CD4-positive, alpha-beta T cell (primary cell): Measurements from ENCODE around the gene TMEM38B. TPM values are rescaled to one million over a fixed set of nuclear protein-coding genes. Genes with fewer than 3 reads are reported as not detected.

Experiments used
- ATAC-seq: fragments of 200-7000 bp; cut with Tn5 transposase; one replicate; pipeline ENCODE4 v1.10.0; 2022; ENCODE audit warnings: mild to moderate bottlenecking; ENCODE audit not compliant: poor library complexity
- CTCF ChIA-PET: fragments of 350-600 bp; sonication (Branson Sonifier 250); formaldehyde crosslinking; loops from one replicate; lab custom pipeline; 2021; ENCODE audit warnings: antibody characterized with exemption, inconsistent platforms; lab: Charles Lee
- POLR2A ChIA-PET: fragments of 350-600 bp; sonication (Branson Sonifier 250); formaldehyde crosslinking; loops from one replicate; lab custom pipeline; 2021; ENCODE audit warnings: antibody characterized with exemption, inconsistent platforms; lab: Charles Lee
- DNase-seq, 14 experiments: peaks; one replicate each; pipeline ENCODE4 v3.0.0-alpha.2; 2013 to 2020; ENCODE audit warnings: mixed read lengths in 2 of 14
- H3K27ac ChIP-seq, 2 donors: one replicate each; pipeline versions ENCODE4 v1.5.1 to v1.7.0; 2013; ENCODE audit warnings: low read length in 2 of 2, low read depth in 1 of 2, mild to moderate bottlenecking in 1 of 2
- H3K27me3 ChIP-seq, 2 experiments: 1 replicate in 1 of 2; 2 replicates in 1 of 2; pipeline versions ENCODE4 v1.6.1 to v1.7.0; 2013; ENCODE audit warnings: low read length in 2 of 2, control low read depth in 1 of 2, mild to moderate bottlenecking in 1 of 2, moderate library complexity in 1 of 2; ENCODE audit not compliant: insufficient read depth in 2 of 2, control insufficient read depth in 1 of 2
- H3K36me3 ChIP-seq: one replicate; pipeline ENCODE4 v1.6.1; 2013; ENCODE audit warnings: low read length, control low read depth; ENCODE audit not compliant: insufficient read depth
- H3K4me1 ChIP-seq: one replicate; pipeline ENCODE4 v1.6.1; 2013; ENCODE audit warnings: low read length, control low read depth; ENCODE audit not compliant: insufficient read depth
- H3K4me3 ChIP-seq: one replicate; pipeline ENCODE4 v1.5.1; 2013; ENCODE audit warnings: mild to moderate bottlenecking, low read length, moderate library complexity
- H3K9me3 ChIP-seq, 2 experiments: 1 replicate in 1 of 2; 2 replicates in 1 of 2; pipeline versions ENCODE4 v1.6.1 to v1.7.0; 2013; ENCODE audit warnings: low read length in 2 of 2, mild to moderate bottlenecking in 2 of 2, control low read depth in 1 of 2, moderate library complexity in 1 of 2; ENCODE audit not compliant: control insufficient read depth in 1 of 2, insufficient read depth in 1 of 2
- H3K27ac Mint-ChIP-seq: one replicate; pipeline ENCODE4 v1.8.0; 2020; ENCODE audit warnings: mixed read lengths
- H3K27me3 Mint-ChIP-seq: one replicate; pipeline ENCODE4 v1.8.0; 2021; ENCODE audit warnings: mixed read lengths
- H3K36me3 Mint-ChIP-seq: one replicate; pipeline ENCODE4 v1.8.0; 2021; ENCODE audit warnings: low read depth, mixed read lengths
- H3K4me1 Mint-ChIP-seq: one replicate; pipeline ENCODE4 v1.8.0; 2021; ENCODE audit warnings: low read depth, mixed read lengths
- H3K4me3 Mint-ChIP-seq: one replicate; pipeline ENCODE4 v1.8.0; 2020; ENCODE audit warnings: mild to moderate bottlenecking, mixed read lengths
- H3K9me3 Mint-ChIP-seq: one replicate; pipeline ENCODE4 v1.8.0; 2020; ENCODE audit warnings: mixed read lengths
- intact Hi-C, 2 experiments: fragments of 100-400 bp; cut with DNase I in 1 of 2; cut with micrococcal nuclease in 1 of 2; formaldehyde crosslinking; loops; one replicate each; pipeline versions ENCODE4 v1.15.1 to v1.9.0; 2023 to 2025; cut with DNase I, micrococcal nuclease
- total RNA-seq, 174 experiments: library from RNA in 2 of 174; stranded (reverse) in 2 of 174; gene quantifications; one replicate each; pipeline ENCODE4 v1.2.3 and lab custom pipeline; 2021 to 2026
- TF ChIP-seq, protein P1 (sequence below): fragments of 200-600 bp; IDR thresholded peaks from one replicate; pipeline ENCODE4 v1.8.0; 2022; ENCODE audit warnings: antibody characterized with exemption, mild to moderate bottlenecking

TMEM38B gene
- total RNA-seq, 2 experiments from 2014 or later, result 12.9 to 13.9 TPM

DNA sequence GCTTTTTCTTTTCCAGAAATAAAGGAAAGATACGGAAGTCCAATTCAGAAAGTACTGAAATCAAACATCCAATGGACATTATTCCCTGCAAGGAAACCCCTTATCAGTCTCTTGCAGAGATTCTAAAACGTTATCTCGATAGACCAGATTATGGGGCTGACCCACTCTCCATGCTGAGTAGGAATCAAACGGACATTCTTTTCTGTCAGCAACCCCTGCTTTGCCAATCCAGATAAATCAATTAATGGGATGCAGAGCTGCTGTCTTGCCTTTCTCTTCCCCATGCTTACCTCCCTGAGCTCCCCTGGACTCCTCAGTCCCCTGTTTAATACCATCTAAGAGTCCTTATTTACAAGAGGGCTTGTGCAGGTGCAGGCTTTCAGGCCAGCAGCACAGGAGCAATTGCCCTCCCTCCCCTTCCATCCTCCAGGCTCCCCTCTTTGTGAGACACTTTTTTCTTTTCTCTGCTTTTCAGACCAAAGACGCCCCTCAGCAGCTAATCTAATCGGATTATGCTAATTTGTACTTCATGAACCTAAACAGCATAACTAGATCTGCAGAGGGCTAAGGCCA is 17.9 kb upstream of the TMEM38B start:
- intact Hi-C loops, result no loop called here
- ChIA-PET CTCF (no interaction called here), POLR2A (no interaction called here)
- Mint-ChIP-seq H3K27me3 (no peaks in the 10 kb centered on the region), H3K27ac (no peak overlapping the region), H3K4me1 (no peaks in the 10 kb centered on the region), H3K4me3 (no peak overlapping the region), H3K36me3 (no peaks in the 10 kb centered on the region), H3K9me3 (no peaks in the 10 kb centered on the region)
- H3K4me3 ChIP-seq, result no peak overlapping the region
- TF ChIP-seq, protein P1, sequence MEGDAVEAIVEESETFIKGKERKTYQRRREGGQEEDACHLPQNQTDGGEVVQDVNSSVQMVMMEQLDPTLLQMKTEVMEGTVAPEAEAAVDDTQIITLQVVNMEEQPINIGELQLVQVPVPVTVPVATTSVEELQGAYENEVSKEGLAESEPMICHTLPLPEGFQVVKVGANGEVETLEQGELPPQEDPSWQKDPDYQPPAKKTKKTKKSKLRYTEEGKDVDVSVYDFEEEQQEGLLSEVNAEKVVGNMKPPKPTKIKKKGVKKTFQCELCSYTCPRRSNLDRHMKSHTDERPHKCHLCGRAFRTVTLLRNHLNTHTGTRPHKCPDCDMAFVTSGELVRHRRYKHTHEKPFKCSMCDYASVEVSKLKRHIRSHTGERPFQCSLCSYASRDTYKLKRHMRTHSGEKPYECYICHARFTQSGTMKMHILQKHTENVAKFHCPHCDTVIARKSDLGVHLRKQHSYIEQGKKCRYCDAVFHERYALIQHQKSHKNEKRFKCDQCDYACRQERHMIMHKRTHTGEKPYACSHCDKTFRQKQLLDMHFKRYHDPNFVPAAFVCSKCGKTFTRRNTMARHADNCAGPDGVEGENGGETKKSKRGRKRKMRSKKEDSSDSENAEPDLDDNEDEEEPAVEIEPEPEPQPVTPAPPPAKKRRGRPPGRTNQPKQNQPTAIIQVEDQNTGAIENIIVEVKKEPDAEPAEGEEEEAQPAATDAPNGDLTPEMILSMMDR, result no peak
- DNase-seq (no peak), ATAC-seq (no peak)
- no peaks in the 10 kb centered on the region for H3K36me3 ChIP-seq
- H3K27me3 ChIP-seq, result no peaks in the 10 kb centered on the region
- no peaks in the 10 kb centered on the region for H3K9me3 ChIP-seq
- H3K27ac ChIP-seq, result no peak overlapping the region
- H3K4me1 ChIP-seq, result no peaks in the 10 kb centered on the region

DNA sequence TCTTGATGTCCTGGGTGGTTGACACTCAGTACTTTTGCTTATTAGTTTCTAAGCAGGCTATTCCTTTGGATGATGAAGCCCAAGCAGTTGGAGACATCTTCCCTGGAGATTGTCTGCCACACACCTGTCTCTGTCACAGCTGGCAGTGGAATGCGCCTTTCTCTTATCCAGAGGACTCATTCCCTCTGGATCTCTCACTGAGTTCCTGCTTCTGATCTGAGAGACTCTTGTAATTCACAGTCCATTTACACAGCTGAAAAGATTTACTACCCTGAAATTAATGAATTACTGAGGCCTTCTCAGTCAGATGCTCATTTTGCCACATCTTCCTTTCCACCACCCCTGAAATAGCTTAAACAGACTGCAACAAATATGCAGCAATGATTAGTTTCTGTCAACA is 16.2 kb upstream of the TMEM38B start:
- no peak overlapping the region for H3K27ac Mint-ChIP-seq
- no peaks in the 10 kb centered on the region for H3K4me1 ChIP-seq
- intact Hi-C loops, result no loop called here
- H3K4me3 ChIP-seq, result no peak overlapping the region
- no peaks in the 10 kb centered on the region for H3K27me3 Mint-ChIP-seq
- TF ChIP-seq, protein P1, result no peak
- no peak overlapping the region for H3K4me3 Mint-ChIP-seq
- no peaks in the 10 kb centered on the region for H3K36me3 ChIP-seq
- H3K9me3 Mint-ChIP-seq, result no peaks in the 10 kb centered on the region
- ATAC-seq (no peak), DNase-seq (no peak)
- H3K27ac ChIP-seq, result no peak overlapping the region
- H3K27me3 ChIP-seq, result no peaks in the 10 kb centered on the region
- H3K4me1 Mint-ChIP-seq, result no peaks in the 10 kb centered on the region
- no peaks in the 10 kb centered on the region for H3K9me3 ChIP-seq
- POLR2A ChIA-PET, result no interaction called here
- no peaks in the 10 kb centered on the region for H3K36me3 Mint-ChIP-seq
- CTCF ChIA-PET, result no interaction called here

DNA sequence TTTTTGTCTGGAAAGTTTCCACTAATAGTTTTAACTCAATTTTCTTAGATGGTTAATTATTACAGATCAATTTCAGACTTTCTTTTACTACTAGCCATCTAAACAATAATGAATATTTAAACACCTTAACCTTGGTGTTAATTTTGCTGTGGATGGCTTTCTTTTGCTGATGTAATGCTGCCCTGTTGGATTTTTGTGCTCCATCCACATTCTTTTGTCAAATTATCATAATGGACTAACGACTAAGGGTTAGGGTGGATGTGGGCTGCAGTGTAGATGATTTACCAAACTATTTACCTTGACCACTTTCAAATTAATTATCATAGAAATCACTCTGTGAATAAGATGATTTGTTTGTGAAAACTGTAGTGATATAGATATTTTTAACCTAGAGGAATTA is 15.6 kb upstream of the TMEM38B start:
- TF ChIP-seq, protein P1, result no peak
- ChIA-PET POLR2A (no interaction called here), CTCF (no interaction called here)
- no peaks in the 10 kb centered on the region for H3K36me3 Mint-ChIP-seq
- Histone ChIP-seq H3K27me3 (no peaks in the 10 kb centered on the region), H3K4me3 (no peak overlapping the region), H3K36me3 (no peaks in the 10 kb centered on the region), H3K27ac (no peak overlapping the region), H3K4me1 (no peaks in the 10 kb centered on the region), H3K9me3 (no peaks in the 10 kb centered on the region)
- ATAC-seq, result no peak
- no peak overlapping the region for H3K27ac Mint-ChIP-seq
- H3K4me1 Mint-ChIP-seq, result no peaks in the 10 kb centered on the region
- no peaks in the 10 kb centered on the region for H3K9me3 Mint-ChIP-seq
- intact Hi-C loops, result no loop called here
- H3K4me3 Mint-ChIP-seq, result no peak overlapping the region
- DNase-seq, result no peak
- H3K27me3 Mint-ChIP-seq, result no peaks in the 10 kb centered on the region
